IMR-90 (cell line): ENCODE data around the gene STAT6. TPM values are rescaled to one million over a fixed set of nuclear protein-coding genes. Genes with fewer than 3 reads are reported as not detected.

Experiments
- ATAC-seq: fragments of 200-7000 bp; cut with Tn5 transposase; 2 replicates; pipeline ENCODE4 v1.9.1; 2020; ENCODE audit warnings: low read depth, mild to moderate bottlenecking, moderate library complexity
- BruUV-seq: library from RNA; stranded (reverse); fragments of 400-500 nt; replicated peaks from 2 replicates; lab custom pipeline; 2021; lab: Mats Ljungman, UMichigan
- CTCF ChIA-PET: fragments of 300-600 bp; formaldehyde crosslinking; extraction: SDS; loops from one replicate; lab custom pipeline; 2021; ENCODE audit warnings: antibody characterized with exemption; lab: Yijun Ruan, JAX
- POLR2A ChIA-PET: fragments of 300-600 bp; sonication (Branson Sonifier 250); formaldehyde crosslinking; loops from one replicate; lab custom pipeline; 2022; ENCODE audit warnings: antibody characterized with exemption; ENCODE audit not compliant: unreplicated experiment; lab: Charles Lee
- DNase-seq: peaks from one replicate; pipeline ENCODE4 v3.0.0; 2013
- H2AFZ ChIP-seq: replicated peaks from 2 replicates; pipeline ENCODE3; 2013; ENCODE audit warnings: low read length, mild to moderate bottlenecking; ENCODE audit not compliant: poor library complexity
- H2AK5ac ChIP-seq: 2 replicates; pipeline ENCODE4 v1.6.1; 2013; ENCODE audit warnings: low read depth, low read length, inconsistent platforms
- H2AK9ac ChIP-seq: replicated peaks from 2 replicates; pipeline ENCODE3; 2013; ENCODE audit warnings: mild to moderate bottlenecking, low read depth, low read length, moderate library complexity; ENCODE audit not compliant: poor library complexity
- H2BK120ac ChIP-seq: 2 replicates; pipeline ENCODE4 v1.6.1; 2013; ENCODE audit warnings: low read depth, low read length, inconsistent platforms
- H2BK15ac ChIP-seq: 3 replicates; pipeline ENCODE4 v1.6.1; 2013; ENCODE audit warnings: low read depth, low read length, inconsistent platforms
- H2BK20ac ChIP-seq: 2 replicates; pipeline ENCODE4 v1.6.1; 2013; ENCODE audit warnings: low read depth, mild to moderate bottlenecking, inconsistent platforms, low read length, moderate library complexity
- H2BK5ac ChIP-seq: 2 replicates; pipeline ENCODE4 v1.6.1; 2013; ENCODE audit warnings: mild to moderate bottlenecking, low read depth, low read length, inconsistent platforms; ENCODE audit not compliant: poor library complexity, severe bottlenecking
- H3K14ac ChIP-seq: replicated peaks from 2 replicates; pipeline ENCODE4 v1.6.1; 2013; ENCODE audit warnings: low read depth, low read length, inconsistent platforms
- H3K18ac ChIP-seq: 2 replicates; pipeline ENCODE4 v1.6.1; 2013; ENCODE audit warnings: low read depth, low read length, control low read depth
- H3K23ac ChIP-seq: 2 replicates; pipeline ENCODE4 v1.6.1; 2013; ENCODE audit warnings: low read depth, low read length, inconsistent platforms
- H3K27ac ChIP-seq: 2 replicates; pipeline ENCODE4 v1.5.1; 2013; ENCODE audit warnings: mild to moderate bottlenecking, control low read depth, low read length; ENCODE audit not compliant: insufficient read depth
- H3K27me3 ChIP-seq: 2 replicates; pipeline ENCODE4 v1.6.1; 2013; ENCODE audit warnings: low read length; ENCODE audit not compliant: control insufficient read depth, insufficient read depth
- H3K36me3 ChIP-seq: 2 replicates; pipeline ENCODE4 v1.6.1; 2013; ENCODE audit warnings: low read length, mixed read lengths; ENCODE audit not compliant: control insufficient read depth, insufficient read depth
- H3K4ac ChIP-seq: 2 replicates; pipeline ENCODE4 v1.6.1; 2013; ENCODE audit warnings: low read depth, low read length, inconsistent platforms
- H3K4me1 ChIP-seq: 2 replicates; pipeline ENCODE4 v1.6.1; 2013; ENCODE audit warnings: low read length, mixed read lengths; ENCODE audit not compliant: control insufficient read depth, insufficient read depth
- H3K4me2 ChIP-seq: 2 replicates; pipeline ENCODE4 v1.6.1; 2013; ENCODE audit warnings: low read depth, mild to moderate bottlenecking, control low read depth, low read length, moderate library complexity
- H3K4me3 ChIP-seq: 2 replicates; pipeline ENCODE4 v1.5.1; 2013; ENCODE audit warnings: low read depth, mild to moderate bottlenecking, control low read depth, low read length, moderate library complexity; ENCODE audit not compliant: insufficient read depth
- H3K56ac ChIP-seq: 2 replicates; pipeline ENCODE4 v1.6.1; 2013; ENCODE audit warnings: low read length, inconsistent platforms; ENCODE audit not compliant: insufficient read depth; ENCODE audit errors: extremely low read depth
- H3K79me1 ChIP-seq, 2 experiments: 2 replicates each; pipeline ENCODE4 v1.6.1; 2013; ENCODE audit warnings: low read length in 2 of 2, inconsistent platforms in 1 of 2, low read depth in 1 of 2
- H3K9ac ChIP-seq: 2 replicates; pipeline ENCODE4 v1.6.1; 2013; ENCODE audit warnings: low read depth, low read length, control low read depth
- H3K9me1 ChIP-seq: 2 replicates; pipeline ENCODE4 v1.6.1; 2013; ENCODE audit warnings: low read length, inconsistent platforms; ENCODE audit not compliant: insufficient read depth
- H3K9me3 ChIP-seq: 2 replicates; pipeline ENCODE4 v1.6.1; 2013; ENCODE audit warnings: low read length; ENCODE audit not compliant: control insufficient read depth, insufficient read depth
- H4K20me1 ChIP-seq: 2 replicates; pipeline ENCODE4 v1.6.1; 2013; ENCODE audit warnings: low read length, inconsistent platforms; ENCODE audit not compliant: insufficient read depth
- H4K5ac ChIP-seq: 2 replicates; pipeline ENCODE4 v1.6.1; 2013; ENCODE audit warnings: mild to moderate bottlenecking, low read depth, low read length, control low read depth
- H4K8ac ChIP-seq, 2 experiments: 2 replicates each; pipeline ENCODE4 v1.6.1; 2013; ENCODE audit warnings: low read depth in 2 of 2, low read length in 2 of 2, control low read depth in 1 of 2, inconsistent platforms in 1 of 2
- H4K91ac ChIP-seq: 2 replicates; pipeline ENCODE4 v1.6.1; 2013; ENCODE audit warnings: low read depth, low read length, inconsistent platforms; ENCODE audit not compliant: insufficient read depth
- CHD1 ChIP-seq: IDR thresholded peaks from 2 replicates; pipeline ENCODE4 v1.6.1; 2012; ENCODE audit warnings: low read depth, low read length, improper control_type of control experiment
- CTCF ChIP-seq: conservative IDR thresholded peaks from 2 replicates; pipeline ENCODE4 v1.5.1; 2012; ENCODE audit warnings: mild to moderate bottlenecking, low read depth, low read length, improper control_type of control experiment
- MAZ ChIP-seq: IDR thresholded peaks from 2 replicates; pipeline ENCODE4 v1.6.1; 2012; ENCODE audit warnings: low read depth, mild to moderate bottlenecking, low read length, improper control_type of control experiment, moderate library complexity, borderline replicate concordance
- MXI1 ChIP-seq: IDR thresholded peaks from 2 replicates; pipeline ENCODE4 v1.6.1; 2012; ENCODE audit warnings: low read depth, mild to moderate bottlenecking, low read length, moderate library complexity, borderline replicate concordance
- RCOR1 ChIP-seq: IDR thresholded peaks from 2 replicates; pipeline ENCODE4 v1.6.1; 2012; ENCODE audit warnings: mild to moderate bottlenecking, low read length, improper control_type of control experiment; ENCODE audit not compliant: insufficient replicate concordance
- SMC3 ChIP-seq: fragments of 150-350 bp; IDR thresholded peaks from 2 replicates; pipeline ENCODE4 v1.6.1; 2016; ENCODE audit warnings: low read depth, mild to moderate bottlenecking, antibody characterized with exemption, low read length, moderate library complexity
- WGBS, 2 experiments: methylation state at CpG; one replicate each; pipeline versions ENCODE4 v1.1.5 to v1.1.7; 2013; ENCODE audit warnings: missing lambda C conversion rate in 2 of 2; ENCODE audit not compliant: insufficient read length in 1 of 2; ENCODE audit errors: extremely low coverage in 2 of 2; 5-methylcytosine and 5-hydroxymethylcytosine counted together
- dilution Hi-C: fragments of 300-500 bp; cut with HindIII; formaldehyde crosslinking; loops from one replicate; pipeline ENCODE4 v1.14.3; 2018; ENCODE audit warnings: low sequenced_read_pairs; ENCODE audit not compliant: unreplicated experiment
- in situ Hi-C: fragments of 300-500 bp; cut with MboI; formaldehyde crosslinking; loops from 3 replicates; pipeline ENCODE4 v1.14.3; 2019; ENCODE audit warnings: low sequenced_read_pairs, inconsistent platforms, mixed read lengths
- intact Hi-C: fragments of 100-400 bp; cut with micrococcal nuclease; formaldehyde crosslinking; loops from 2 replicates; pipeline ENCODE4 v1.10.0; 2022
- polyA plus RNA-seq, 3 experiments: library from polyadenylated mRNA; depleted of rRNA; stranded (reverse); fragments of >200 nt; gene quantifications; 2 replicates each; pipeline ENCODE4 v1.2.3, GENCODE V29; 2012; ENCODE audit warnings: low replicate concordance in 1 of 3
- total RNA-seq: library from RNA; depleted of rRNA; stranded (reverse); fragments of >200 nt; gene quantifications from 2 replicates; pipeline ENCODE4 v1.2.3, GENCODE V29; 2012

STAT6 gene
- total and polyA plus RNA-seq, 2 of the 4 experiments (the other 2 are of a cell fraction): 43.4 to 96.9 TPM

- ChIA-PET POLR2A (interaction anchor here (1.0 kb wide), 1 partner anchor 9 kb away, joined by 3 read pairs; no protein-coding TSS in a partner anchor), CTCF (no interaction called here)
- ATAC-seq: no peak
- Histone ChIP-seq H3K18ac (no peak overlapping the region), H2BK5ac (no peak overlapping the region), H3K56ac (no peak overlapping the region), H2BK20ac (no peak overlapping the region), H2BK15ac (no peak overlapping the region), H4K91ac (no peak overlapping the region), H3K4ac (no peak overlapping the region), H3K27ac (no peak overlapping the region; the same call in 1 of the 2 replicates), H2BK120ac (no peak overlapping the region), H3K4me2 (no peak overlapping the region), H3K9me1 (peaks cover 19% of the 10 kb centered on the region), H4K8ac (no peak overlapping the region), H2AK5ac (no peak overlapping the region), H3K4me1 (peaks cover 3% of the 10 kb centered on the region; the same call in 1 of the 2 replicates), H4K20me1 (peaks cover 47% of the 10 kb centered on the region), H3K36me3 (peaks cover 95% of the 10 kb centered on the region), H2AK9ac (no peak overlapping the region), H3K9ac (no peak overlapping the region), H3K23ac (no peak overlapping the region), H3K9me3 (no peaks in the 10 kb centered on the region), H3K79me1 (peaks cover 44 to 92% of the 10 kb centered on the region in 2 experiments), H3K14ac (no peak overlapping the region), H4K5ac (no peak overlapping the region), H3K27me3 (no peaks in the 10 kb centered on the region), H2AFZ (no peak overlapping the region), H3K4me3 (no peak overlapping the region)
- TF ChIP-seq SMC3 (no peak), MAZ (no peak), MXI1 (no peak), CHD1 (no peak), CTCF (no peak), RCOR1 (no peak)
- DNase-seq: no peak
- in situ Hi-C loops (no loop called here), dilution Hi-C loops (no loop called here), intact Hi-C loops (no loop called here)
- WGBS, 2 experiments: 80% methylated on average over 1 of the region's 16 CpGs; no CpG with 5 or more reads in 1 of the 2 experiments
- BruUV-seq: no TSS peak
These were observed 47.0 kb upstream of the STAT6 start for GRCh38 chr12:57158186-57158585.
